WTC11 (cell line): ENCODE data around the gene CLEC1A. TPM values are rescaled to one million over a fixed set of nuclear protein-coding genes. Genes with fewer than 3 reads are reported as not detected.
A peak's percentile ranks its signal among the peaks of the same experiment; 100 is the strongest.

Source experiments
- ATAC-seq: fragments of 200-7000 bp; cut with Tn5 transposase; 2 replicates; pipeline ENCODE4 v1.10.0; 2021; ENCODE audit warnings: mild to moderate bottlenecking, moderate library complexity
- CTCF ChIA-PET: fragments of 300-600 bp; sonication (Branson Sonifier 250); formaldehyde crosslinking; loops from one replicate; lab custom pipeline; 2021; ENCODE audit warnings: antibody characterized with exemption; lab: Charles Lee
- POLR2A ChIA-PET: fragments of 350-600 bp; sonication (Branson Sonifier 250); formaldehyde crosslinking; loops from one replicate; lab custom pipeline; 2021; ENCODE audit warnings: antibody characterized with exemption; lab: Charles Lee
- DNase-seq: peaks from one replicate; pipeline ENCODE4 v3.0.0; 2021; ENCODE audit warnings: low spot score
- H3K27ac Mint-ChIP-seq: 2 replicates; pipeline ENCODE4 v1.8.0; 2021; ENCODE audit warnings: mixed read lengths
- H3K27me3 Mint-ChIP-seq: 2 replicates; pipeline ENCODE4 v1.8.0; 2021; ENCODE audit warnings: low read depth, mild to moderate bottlenecking, moderate library complexity, mixed read lengths
- H3K36me3 Mint-ChIP-seq: 2 replicates; pipeline ENCODE4 v1.8.0; 2021; ENCODE audit warnings: mixed read lengths
- H3K4me1 Mint-ChIP-seq: 2 replicates; pipeline ENCODE4 v1.8.0; 2022; ENCODE audit warnings: mixed read lengths
- H3K4me3 Mint-ChIP-seq: 2 replicates; pipeline ENCODE4 v1.8.0; 2021; ENCODE audit warnings: mild to moderate bottlenecking, moderate library complexity, mixed read lengths
- H3K9me3 Mint-ChIP-seq: 2 replicates; pipeline ENCODE4 v1.8.0; 2021; ENCODE audit warnings: mixed read lengths
- ATF3 ChIP-seq: sonication (generic); formaldehyde crosslinking; conservative IDR thresholded peaks from 2 replicates; pipeline ENCODE4 v1.8.1; 2022; ENCODE audit warnings: mild to moderate bottlenecking, missing genetic modification reagents
- CREB1 ChIP-seq: sonication (generic); formaldehyde crosslinking; IDR thresholded peaks from 2 replicates; pipeline ENCODE4 v1.8.0; 2023; ENCODE audit warnings: mild to moderate bottlenecking, missing genetic modification reagents
- FOXJ3 ChIP-seq: sonication (generic); formaldehyde crosslinking; IDR thresholded peaks from 2 replicates; pipeline ENCODE4 v1.9.0; 2021; ENCODE audit warnings: missing genetic modification reagents, mild to moderate bottlenecking, borderline replicate concordance
- FOXK1 ChIP-seq: sonication (generic); formaldehyde crosslinking; IDR thresholded peaks from 2 replicates; pipeline ENCODE4 v1.8.0; 2022; ENCODE audit warnings: mild to moderate bottlenecking, moderate library complexity, missing genetic modification reagents
- IRF1 ChIP-seq: sonication (generic); formaldehyde crosslinking; IDR thresholded peaks from 2 replicates; pipeline ENCODE4 v1.8.0; 2023; ENCODE audit warnings: missing genetic modification reagents
- MLX ChIP-seq: sonication (generic); formaldehyde crosslinking; IDR thresholded peaks from 2 replicates; pipeline ENCODE4 v1.8.1; 2023; ENCODE audit warnings: mild to moderate bottlenecking, missing genetic modification reagents, moderate library complexity
- NFYB ChIP-seq: sonication (generic); formaldehyde crosslinking; conservative IDR thresholded peaks from 2 replicates; pipeline ENCODE4 v1.8.0; 2022; ENCODE audit warnings: low read depth, missing genetic modification reagents
- NR2C2 ChIP-seq: sonication (generic); formaldehyde crosslinking; IDR thresholded peaks from 2 replicates; pipeline ENCODE4 v1.8.0; 2022; ENCODE audit warnings: mild to moderate bottlenecking, missing genetic modification reagents
- PRDM15 ChIP-seq: sonication (generic); formaldehyde crosslinking; IDR thresholded peaks from 2 replicates; pipeline ENCODE4 v1.8.0; 2022; ENCODE audit warnings: missing genetic modification reagents
- PRRX2 ChIP-seq: fragments of 250-450 bp; sonication (Bioruptor Pico); IDR thresholded peaks from 2 replicates; pipeline ENCODE4 v1.8.0; 2021; ENCODE audit warnings: mild to moderate bottlenecking
- RELA ChIP-seq: sonication (generic); formaldehyde crosslinking; IDR thresholded peaks from 2 replicates; pipeline ENCODE4 v1.8.1; 2022; ENCODE audit warnings: missing genetic modification reagents, mild to moderate bottlenecking, borderline replicate concordance
- TEAD4 ChIP-seq: sonication (generic); formaldehyde crosslinking; IDR thresholded peaks from 2 replicates; pipeline ENCODE4 v1.8.0; 2022; ENCODE audit warnings: mild to moderate bottlenecking, missing genetic modification reagents
- ZBTB21 ChIP-seq: sonication (generic); formaldehyde crosslinking; IDR thresholded peaks from 2 replicates; pipeline ENCODE4 v1.8.1; 2023; ENCODE audit warnings: mild to moderate bottlenecking, missing genetic modification reagents, borderline replicate concordance
- ZNF219 ChIP-seq: sonication (generic); formaldehyde crosslinking; IDR thresholded peaks from 2 replicates; pipeline ENCODE4 v1.8.0; 2023; ENCODE audit warnings: missing genetic modification reagents, mild to moderate bottlenecking, borderline replicate concordance
- ZNF263 ChIP-seq: sonication (generic); formaldehyde crosslinking; IDR thresholded peaks from 2 replicates; pipeline ENCODE4 v1.8.1; 2022; ENCODE audit warnings: low read depth, mild to moderate bottlenecking, moderate library complexity, missing genetic modification reagents
- ZNF416 ChIP-seq: fragments of 250-450 bp; sonication (Bioruptor Pico); IDR thresholded peaks from 2 replicates; pipeline ENCODE4 v1.9.0; 2021; ENCODE audit warnings: mild to moderate bottlenecking, inconsistent platforms
- ZNF423 ChIP-seq: fragments of 250-450 bp; sonication (Bioruptor Pico); IDR thresholded peaks from 2 replicates; pipeline ENCODE4 v2.1.2; 2022; ENCODE audit warnings: mild to moderate bottlenecking, moderate library complexity
- ZNF425 ChIP-seq: fragments of 250-450 bp; sonication (Bioruptor Pico); conservative IDR thresholded peaks from 2 replicates; pipeline ENCODE4 v1.9.0; 2021; ENCODE audit warnings: mild to moderate bottlenecking
- ZNF512 ChIP-seq: sonication (generic); formaldehyde crosslinking; IDR thresholded peaks from 2 replicates; pipeline ENCODE4 v1.8.1; 2022; ENCODE audit warnings: missing genetic modification reagents, borderline replicate concordance
- total RNA-seq: library from RNA; stranded (reverse); gene quantifications from 3 replicates; pipeline ENCODE4 v1.2.3, GENCODE V29; 2021
- TF ChIP-seq, protein P1 (sequence below): sonication (generic); formaldehyde crosslinking; IDR thresholded peaks from 2 replicates; pipeline ENCODE4 v1.8.1; 2023; ENCODE audit warnings: mild to moderate bottlenecking, missing genetic modification reagents, moderate library complexity
- TF ChIP-seq, protein P2 (sequence below): sonication (generic); formaldehyde crosslinking; IDR thresholded peaks from 2 replicates; pipeline ENCODE4 v1.8.1; 2022; ENCODE audit warnings: mild to moderate bottlenecking, moderate library complexity, missing genetic modification reagents

Gene CLEC1A
- total RNA-seq, 1 experiment from 2014 or later = not detected

DNA sequence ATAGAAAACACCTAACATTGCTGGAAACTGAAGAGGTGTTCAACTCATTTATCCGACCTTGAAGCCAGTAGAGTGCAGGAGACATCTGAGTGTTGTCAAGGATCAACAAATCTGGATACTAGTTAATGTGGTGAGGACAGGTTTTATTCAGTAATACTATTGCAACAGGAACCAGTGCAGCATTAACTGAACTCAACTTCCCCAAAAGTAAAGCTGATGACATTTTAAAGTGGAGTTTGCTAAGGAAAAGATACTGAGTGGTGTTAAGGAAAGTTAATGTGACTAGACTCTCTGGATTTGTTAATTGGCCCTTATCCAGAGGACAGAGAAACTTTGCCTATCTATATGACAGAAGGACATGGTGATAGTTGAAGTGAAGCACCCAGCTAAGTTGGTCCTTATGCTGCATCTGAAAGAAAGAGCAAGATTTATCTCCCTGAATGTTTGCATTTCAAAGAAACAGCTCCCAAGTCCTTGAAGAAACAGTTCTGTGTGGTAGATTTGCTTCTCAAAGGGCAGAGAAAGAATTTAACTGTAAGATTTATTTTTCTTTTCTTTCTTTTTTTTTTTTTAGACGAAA lies 32.4 kb upstream of the CLEC1A start:
- H3K4me1 Mint-ChIP-seq = peaks cover 69% of the 10 kb centered on the region
- CTCF ChIA-PET = interaction anchor here (1.0 to 1.9 kb wide), 5 partner anchors 9 to 121 kb away, joined by 3 to 5 read pairs (median 5); no protein-coding TSS in a partner anchor
- POLR2A ChIA-PET = no interaction called here
- no peak for DNase-seq
- TF ChIP-seq ZNF425 (CRISPR knock-in tag) (no peak), ZNF512 (no peak), MLX (CRISPR knock-in tag) (no peak), FOXK1 (no peak), ZNF263 (no peak), ZNF219 (CRISPR knock-in tag) (no peak), NFYB (CRISPR knock-in tag) (no peak), CREB1 (CRISPR knock-in tag) (no peak), NR2C2 (no peak), PRRX2 (CRISPR knock-in tag) (no peak), FOXJ3 (CRISPR knock-in tag) (no peak), PRDM15 (no peak), ATF3 (CRISPR knock-in tag) (no peak), ZNF423 (CRISPR knock-in tag) (no peak), ZNF416 (CRISPR knock-in tag) (no peak)
- TF ChIP-seq, protein P1, sequence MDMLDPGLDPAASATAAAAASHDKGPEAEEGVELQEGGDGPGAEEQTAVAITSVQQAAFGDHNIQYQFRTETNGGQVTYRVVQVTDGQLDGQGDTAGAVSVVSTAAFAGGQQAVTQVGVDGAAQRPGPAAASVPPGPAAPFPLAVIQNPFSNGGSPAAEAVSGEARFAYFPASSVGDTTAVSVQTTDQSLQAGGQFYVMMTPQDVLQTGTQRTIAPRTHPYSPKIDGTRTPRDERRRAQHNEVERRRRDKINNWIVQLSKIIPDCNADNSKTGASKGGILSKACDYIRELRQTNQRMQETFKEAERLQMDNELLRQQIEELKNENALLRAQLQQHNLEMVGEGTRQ (CRISPR knock-in tag) = no peak
- TF ChIP-seq, all 79 proteins: peak for 0
- H3K27me3 Mint-ChIP-seq = no peaks in the 10 kb centered on the region
- 0 out of 2 replicates have a peak overlapping the region, but pooled peaks have one; percentile 1 for H3K4me3 Mint-ChIP-seq
- H3K27ac Mint-ChIP-seq = peak overlapping the region; percentile 67
- H3K9me3 Mint-ChIP-seq = no peaks in the 10 kb centered on the region
- ATAC-seq = peak; percentile 24
- no peaks in the 10 kb centered on the region for H3K36me3 Mint-ChIP-seq

DNA sequence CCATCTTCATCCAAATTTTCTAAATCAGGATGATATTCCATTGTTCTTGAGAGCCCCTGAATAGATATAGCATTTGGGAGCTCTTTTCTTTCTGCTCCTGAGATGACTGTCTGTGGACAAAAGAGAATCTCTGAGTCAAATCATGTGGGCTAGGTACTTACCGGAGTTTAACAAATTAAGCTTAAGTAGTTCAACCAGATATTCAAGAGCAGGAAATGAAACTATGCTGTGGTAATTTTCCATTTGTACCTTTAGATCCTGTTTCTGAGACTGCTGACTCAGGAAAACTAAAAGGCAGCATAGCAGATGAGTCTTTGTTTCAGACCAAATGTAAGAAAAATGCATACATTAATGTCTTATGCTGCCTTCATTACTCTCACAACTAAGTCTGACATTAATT lies 31.3 kb upstream of the CLEC1A start, which contains the start of gene CLEC7A:
Gene CLEC7A, minus strand, starts transcription at position 158 of the 400 bp plus-strand sequence. Its CDS starts 117 bp downstream, at position 41.
- ChIA-PET CTCF (interaction anchor here (1.8 to 1.9 kb wide), 2 partner anchors 10 to 120 kb away, joined by 5 read pairs; no protein-coding TSS in a partner anchor), POLR2A (no interaction called here)
- no peak for ATAC-seq
- H3K4me3 Mint-ChIP-seq = 0 out of 2 replicates have a peak within 1 kb of the TSS, but pooled peaks have one; percentile 1
- no peak for TF ChIP-seq ZNF423 (CRISPR knock-in tag)
- TF ChIP-seq, protein P2, sequence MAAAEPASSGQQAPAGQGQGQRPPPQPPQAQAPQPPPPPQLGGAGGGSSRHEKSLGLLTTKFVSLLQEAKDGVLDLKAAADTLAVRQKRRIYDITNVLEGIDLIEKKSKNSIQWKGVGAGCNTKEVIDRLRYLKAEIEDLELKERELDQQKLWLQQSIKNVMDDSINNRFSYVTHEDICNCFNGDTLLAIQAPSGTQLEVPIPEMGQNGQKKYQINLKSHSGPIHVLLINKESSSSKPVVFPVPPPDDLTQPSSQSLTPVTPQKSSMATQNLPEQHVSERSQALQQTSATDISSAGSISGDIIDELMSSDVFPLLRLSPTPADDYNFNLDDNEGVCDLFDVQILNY (CRISPR knock-in tag) = no peak
- TF ChIP-seq RELA (CRISPR knock-in tag) = no peak
- TF ChIP-seq ZBTB21 (CRISPR knock-in tag) = no peak
- TF ChIP-seq IRF1 (CRISPR knock-in tag) = no peak
- no peak for TF ChIP-seq MLX (CRISPR knock-in tag)
- no peak for TF ChIP-seq TEAD4 (CRISPR knock-in tag)
- TF ChIP-seq, all 79 proteins: peak for 0
- H3K9me3 Mint-ChIP-seq = no peaks in the 10 kb centered on the region
- H3K36me3 Mint-ChIP-seq = no peaks in the 10 kb centered on the region
- H3K27ac Mint-ChIP-seq = peak within 1 kb of the TSS; percentile 67
- no peak for DNase-seq
- no peaks in the 10 kb centered on the region for H3K27me3 Mint-ChIP-seq
- peaks cover 64% of the 10 kb centered on the region for H3K4me1 Mint-ChIP-seq
